LNCaP clone FGC (cell line): ENCODE measurements around the gene PRDM1.

Experiments
- DNase-seq: peaks from one replicate; pipeline ENCODE4 v3.0.0-alpha.2; 2011; ENCODE audit warnings: low read depth
- H3K4me3 ChIP-seq: 2 replicates; pipeline ENCODE4 v1.5.1; 2011; ENCODE audit warnings: mild to moderate bottlenecking, low read depth, low read length, control low read depth
- CTCF ChIP-seq: IDR thresholded peaks from 2 replicates; pipeline ENCODE4 v1.5.1; 2012; ENCODE audit warnings: mild to moderate bottlenecking; ENCODE audit not compliant: control insufficient read depth, insufficient read depth; ENCODE audit errors: extremely low read depth

PRDM1 gene

DNA sequence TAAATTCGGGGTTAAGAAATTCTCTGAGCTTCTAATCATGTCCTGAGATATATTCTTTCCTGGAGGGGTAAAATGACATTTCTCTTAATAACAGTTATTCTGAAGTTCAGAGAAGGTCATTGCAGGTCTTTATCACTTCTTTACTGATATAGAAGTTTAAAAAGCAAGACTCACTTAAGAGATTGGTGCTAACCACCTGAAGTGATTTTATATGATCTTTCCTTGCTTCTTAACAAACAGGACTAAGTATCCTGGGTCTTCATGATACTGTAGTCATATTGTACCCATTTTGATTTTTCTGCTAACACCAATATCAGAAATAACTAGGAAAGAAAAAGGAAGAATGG lies 39.3 kb upstream of the PRDM1 start:
- no peak for TF ChIP-seq CTCF
- no peak overlapping the region for H3K4me3 ChIP-seq
- DNase-seq, result no peak

DNA sequence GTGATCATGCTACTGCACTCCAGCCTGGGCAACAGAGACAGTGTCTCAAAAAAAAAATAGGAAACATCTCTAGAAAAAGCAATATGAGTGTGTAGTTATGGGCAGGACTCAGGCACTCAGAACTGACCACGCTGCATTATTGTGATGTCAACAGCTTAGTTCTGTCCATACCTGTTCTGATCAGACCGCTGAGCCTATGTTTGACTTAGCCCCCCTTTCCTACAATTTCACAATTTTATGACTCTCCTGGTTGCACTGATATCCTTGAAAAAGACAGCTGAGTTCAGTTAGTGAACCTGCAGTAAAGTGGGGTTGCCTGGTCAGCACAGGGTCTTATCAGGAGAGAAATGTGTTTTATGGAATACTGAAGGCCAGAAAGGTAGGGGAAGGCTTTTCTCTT lies 37.8 kb upstream of the PRDM1 start:
- H3K4me3 ChIP-seq, result no peak overlapping the region
- DNase-seq, result no peak
- no peak for TF ChIP-seq CTCF

DNA sequence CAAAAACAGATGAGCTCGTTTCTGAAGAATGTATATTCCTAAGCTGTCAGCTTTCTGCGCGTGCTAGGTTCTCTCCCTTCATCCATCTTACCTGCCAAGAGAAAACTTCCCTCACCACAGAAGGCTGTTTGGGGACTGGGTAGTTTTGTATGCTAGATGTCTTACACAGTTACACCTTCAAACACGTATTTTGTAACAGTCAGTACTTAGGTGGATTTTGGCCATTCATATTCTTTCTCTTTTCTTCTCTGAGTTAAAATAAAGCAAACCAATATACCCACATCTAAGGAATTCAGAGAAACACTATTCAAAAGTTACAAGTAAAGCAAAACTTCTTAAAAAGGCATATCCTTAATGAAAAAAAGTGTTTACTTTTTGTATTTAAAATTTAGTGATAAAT lies 35.6 kb upstream of the PRDM1 start:
- no peak overlapping the region for H3K4me3 ChIP-seq
- DNase-seq, result no peak
- no peak for TF ChIP-seq CTCF

- H3K4me3 ChIP-seq, result no peak overlapping the region
- DNase-seq, result no peak
- TF ChIP-seq CTCF, result no peak
Observed at GRCh38 chr6:106051226-106051625, 34.9 kb upstream of the PRDM1 start.

DNA sequence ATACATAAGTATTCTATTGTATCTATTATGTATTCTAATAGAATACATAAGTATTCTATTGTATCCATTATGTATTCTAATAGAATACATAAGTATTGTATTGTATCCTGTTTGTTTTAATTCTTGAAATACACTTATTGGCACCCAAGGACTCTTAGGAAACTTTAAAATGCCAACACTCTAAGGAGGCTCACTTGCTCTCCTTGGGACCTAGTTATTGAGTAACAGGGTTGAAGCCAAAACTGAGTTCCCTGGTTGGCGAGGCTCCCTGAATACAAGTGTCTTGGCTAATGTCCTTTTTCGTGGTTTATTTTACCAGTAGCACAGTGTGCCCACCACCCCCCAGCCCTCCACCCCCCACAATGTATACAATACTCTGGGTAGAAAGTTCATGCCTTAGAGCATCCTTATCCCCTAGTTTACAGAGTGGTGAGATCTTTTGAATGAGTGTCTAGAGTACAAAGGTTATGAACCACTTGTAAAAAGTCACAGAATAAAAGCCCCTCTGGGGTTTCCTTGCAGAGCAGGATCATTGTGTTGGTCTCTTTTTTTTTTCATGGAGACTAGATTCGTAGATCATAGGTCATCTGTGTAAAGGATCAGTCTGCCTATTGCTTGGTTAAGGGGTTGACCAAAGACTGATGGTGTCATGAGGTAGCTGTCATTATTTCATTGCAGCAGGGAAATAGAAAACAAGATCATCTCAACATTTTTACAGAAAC lies 32.5 kb upstream of the PRDM1 start:
- DNase-seq, result no peak
- TF ChIP-seq CTCF, result no peak
- no peak overlapping the region for H3K4me3 ChIP-seq

DNA sequence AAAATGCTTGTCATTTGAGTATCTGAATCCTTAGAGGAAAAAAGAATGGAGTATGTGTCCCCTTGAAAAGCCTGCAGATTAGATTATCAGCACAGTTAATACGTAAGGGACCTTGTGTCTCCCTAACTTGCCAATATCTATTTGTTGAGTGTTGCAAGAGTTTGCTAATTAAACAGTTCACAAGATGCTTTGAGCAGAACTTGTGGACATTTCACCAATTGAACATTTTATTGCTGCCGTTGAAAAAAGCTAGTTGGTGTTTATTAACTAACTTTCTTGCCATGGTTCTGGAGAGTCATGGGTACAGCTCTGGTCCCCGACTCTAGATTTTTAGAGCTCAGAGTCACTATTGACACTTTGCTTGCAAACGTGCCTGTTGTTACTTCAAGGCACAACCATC lies 30.6 kb upstream of the PRDM1 start:
- H3K4me3 ChIP-seq, result no peak overlapping the region
- DNase-seq, result peak; percentile 74
- TF ChIP-seq CTCF, result no peak

DNA sequence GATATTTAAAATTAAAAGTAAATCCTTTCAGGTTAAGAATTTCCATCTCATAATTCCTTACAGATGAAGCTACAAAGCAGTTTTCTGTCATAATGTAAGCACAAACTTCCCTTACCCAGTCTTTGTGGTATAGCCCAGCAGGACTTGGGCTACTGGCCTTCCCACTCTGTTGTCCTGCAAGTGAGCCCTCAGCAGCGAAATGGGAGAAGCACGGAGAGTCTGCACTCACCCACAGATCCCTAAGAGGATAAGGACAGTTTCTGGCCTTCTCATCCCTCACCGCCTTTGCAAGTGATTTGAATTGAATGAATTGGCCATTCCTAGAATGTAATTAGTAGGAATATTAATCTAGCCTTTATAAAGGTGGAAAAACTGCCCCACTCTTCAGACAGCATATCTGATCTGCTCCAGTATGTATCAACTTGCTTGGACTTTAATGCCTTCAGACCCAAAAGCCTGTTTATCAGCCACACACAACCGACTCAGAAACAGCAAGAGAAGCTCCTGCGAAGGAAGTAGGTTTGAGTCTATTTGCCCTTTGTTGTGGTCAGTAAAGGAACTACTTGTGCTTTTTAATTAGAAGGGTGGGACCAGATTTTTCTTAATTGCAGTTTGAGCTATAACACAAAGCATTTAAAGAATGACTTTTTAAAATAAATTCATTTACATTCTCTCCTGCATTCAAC lies 29.9 kb upstream of the PRDM1 start:
- DNase-seq, result peak; percentile 23
- no peak overlapping the region for H3K4me3 ChIP-seq
- no peak for TF ChIP-seq CTCF
